HG02943 (cell line): ENCODE measurements around the gene TNPO3.

Experiments
- ATAC-seq: cut with Tn5 transposase; IDR thresholded peaks from one replicate; pipeline ENCODE4 v1.9.1; 2021; ENCODE audit warnings: mild to moderate bottlenecking, low read depth, moderate library complexity; ENCODE audit not compliant: unreplicated experiment

TNPO3 gene

DNA sequence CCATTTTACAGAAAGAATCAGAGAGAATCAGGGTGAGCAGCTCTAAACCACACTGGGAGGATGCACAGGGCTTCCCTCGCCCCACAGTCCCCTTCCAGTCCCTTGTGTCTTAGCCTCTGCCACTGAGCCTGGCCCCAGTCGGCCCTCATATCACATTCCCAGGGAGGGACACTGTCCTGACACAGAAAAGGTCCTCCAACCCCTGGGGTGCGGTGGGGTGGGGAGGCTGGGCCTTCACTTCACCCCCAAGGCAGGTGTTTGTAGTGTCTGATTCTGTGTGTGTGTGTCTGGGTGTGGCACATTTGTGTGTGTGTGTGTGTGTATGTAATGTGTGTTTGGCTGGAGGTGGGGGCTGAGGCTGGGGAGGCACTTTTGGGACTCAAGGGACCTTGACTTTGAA, 142.6 kb downstream of the TNPO3 start:
- ATAC-seq, result no peak

GRCh38 chr7:128911423-128912031, 143.4 kb downstream of the TNPO3 start:
- no peak for ATAC-seq

GRCh38 chr7:128910569-128910945, 144.4 kb downstream of the TNPO3 start, which contains the start of gene KCP:
Gene KCP, minus strand, starts transcription at chr7:128910709. Its CDS starts 33 bp downstream, at chr7:128910676.
- no peak for ATAC-seq

DNA sequence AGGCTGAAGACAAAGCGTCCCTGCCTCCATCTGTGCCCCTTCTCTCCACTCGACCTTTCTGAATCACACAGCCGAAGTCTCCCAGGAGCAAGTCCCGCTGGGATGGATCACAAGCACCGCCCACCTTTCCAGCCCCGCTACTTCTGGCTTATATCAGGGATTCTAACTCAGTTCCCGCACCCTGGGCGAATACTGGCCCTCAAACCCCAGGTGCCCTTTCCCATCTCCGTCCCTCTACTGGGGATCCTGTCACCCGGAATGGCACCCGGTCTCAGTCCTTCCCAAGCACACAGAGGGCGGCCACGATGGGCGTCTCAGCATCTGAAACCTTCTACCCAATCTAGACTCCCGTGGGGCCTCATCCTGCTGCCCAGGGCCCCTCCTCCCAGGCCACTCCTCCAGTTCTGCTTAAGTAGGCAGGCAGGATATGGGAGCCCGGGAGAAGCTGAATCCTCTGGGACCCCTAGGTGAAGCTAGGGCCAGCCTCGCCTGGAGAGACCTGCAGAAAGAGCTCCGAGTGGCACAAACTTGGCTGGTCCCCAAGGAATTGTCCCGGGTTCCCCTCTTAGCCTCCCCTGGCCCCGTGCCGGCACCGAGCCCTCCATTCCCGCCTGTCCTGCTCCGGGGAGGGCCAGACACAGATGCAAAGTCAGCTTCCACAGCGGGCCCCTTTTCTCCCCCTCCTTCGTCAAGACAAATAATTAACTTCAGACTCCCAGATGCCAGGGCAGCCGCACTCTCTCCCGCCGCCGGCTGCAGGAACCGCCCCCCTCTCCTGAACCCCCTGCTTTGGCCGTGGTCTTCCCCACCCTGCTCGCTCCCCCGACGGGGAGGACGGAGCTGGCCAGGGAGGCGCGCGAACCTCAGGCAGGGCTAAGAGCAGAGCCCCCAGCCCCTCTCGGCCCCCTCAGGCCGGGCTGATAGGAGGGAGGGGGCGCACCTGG, 145.0 kb downstream of the TNPO3 start:
- ATAC-seq, result no peak

DNA sequence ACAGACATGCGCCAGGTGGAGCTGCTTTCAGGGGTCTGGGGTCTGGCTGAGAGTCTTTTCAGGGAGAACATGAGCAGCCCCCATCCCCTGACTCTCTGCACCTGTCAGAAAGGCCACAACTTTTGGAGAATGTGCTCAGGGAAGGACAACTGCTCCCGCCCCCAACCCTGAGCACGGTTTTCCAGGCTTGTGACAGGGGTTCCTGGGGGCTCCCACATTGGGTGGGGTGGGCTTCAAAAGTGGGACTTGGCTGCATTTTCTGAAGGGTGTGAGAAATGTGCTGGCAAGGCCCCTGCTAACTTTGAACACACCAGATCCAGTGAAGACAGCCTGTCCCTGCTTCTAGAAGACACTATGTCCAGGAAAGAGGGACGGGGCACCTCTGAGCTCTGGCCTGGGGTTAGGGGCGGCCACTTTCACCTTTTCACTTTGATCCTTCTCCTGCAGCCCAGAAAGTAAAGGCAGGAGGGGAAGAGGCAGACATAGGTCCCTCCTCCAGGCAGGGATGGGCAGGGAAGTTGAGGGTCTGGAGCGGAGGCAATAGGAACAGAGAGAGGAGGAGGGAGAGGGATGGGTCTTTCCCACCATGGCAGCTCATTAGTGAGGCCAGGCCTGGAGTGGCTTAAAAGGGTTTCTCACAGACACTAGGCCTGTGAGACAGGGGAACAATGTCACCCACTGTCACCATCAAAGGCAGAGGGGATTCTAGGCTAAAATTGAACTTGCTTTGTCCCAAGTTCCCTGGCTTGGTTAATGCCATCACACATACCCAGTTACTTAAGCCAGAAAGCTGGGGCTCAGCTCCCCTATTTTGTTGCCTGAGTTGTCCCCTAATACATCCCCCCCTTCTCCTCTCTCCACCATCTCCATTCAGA, 145.9 kb downstream of the TNPO3 start:
- ATAC-seq, result no peak

- no peak for ATAC-seq
These were observed 147.9 kb downstream of the TNPO3 start for GRCh38 chr7:128906766-128907559.

- ATAC-seq, result no peak
These were observed 148.7 kb downstream of the TNPO3 start for GRCh38 chr7:128906001-128906765.

GRCh38 chr7:128904381-128905197, 150.3 kb downstream of the TNPO3 start:
- ATAC-seq, result no peak
